C1 segment of cervical spinal cord (tissue), 14 donors: Measurements from ENCODE around the gene YBX1.

ENCODE experiments used
- DNase-seq, 14 donors: peaks; one replicate each; lab custom pipeline; 2025; lab: John Stamatoyannopoulos, UW

Gene YBX1

DNA sequence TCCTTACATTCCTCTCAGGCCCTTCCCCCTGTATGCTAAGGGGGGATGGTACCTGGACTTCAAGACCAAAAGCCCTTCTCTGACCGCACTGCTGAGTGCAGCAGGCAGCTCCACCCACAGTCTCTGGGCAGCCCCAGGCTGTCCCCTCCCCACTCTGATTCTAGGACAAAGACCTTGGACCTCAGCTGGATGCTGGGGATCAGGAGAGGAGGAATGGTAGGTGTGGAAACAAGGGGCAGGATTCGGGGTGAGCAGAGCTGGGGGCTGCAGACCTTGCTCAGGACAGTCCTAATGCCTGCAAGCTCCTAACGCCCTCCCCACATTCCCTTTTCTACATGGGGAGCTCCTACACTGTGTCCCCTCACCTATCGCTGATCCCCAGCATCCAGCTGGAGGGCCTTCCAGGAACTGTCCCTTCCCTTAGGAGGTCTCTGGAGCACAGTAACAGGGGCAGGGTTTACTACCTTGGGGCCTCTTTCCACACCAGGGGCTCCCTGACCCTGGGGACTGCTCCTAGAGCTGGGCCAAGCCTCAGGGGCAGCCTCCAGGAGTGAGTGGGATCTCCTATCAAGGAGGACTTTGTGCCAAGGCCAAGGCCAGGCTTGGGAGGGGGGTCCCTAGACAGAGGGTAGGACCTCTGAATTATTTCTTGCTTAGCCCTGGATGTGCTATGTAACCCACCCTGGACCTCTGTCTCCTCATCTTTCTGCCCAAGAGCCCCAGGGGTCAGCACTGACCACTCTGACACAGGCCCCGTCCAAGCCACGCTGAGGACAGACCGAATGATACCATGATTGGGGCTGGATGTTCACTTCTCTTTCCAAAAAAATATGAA lies 52.2 kb downstream of the YBX1 start:
- no peak for DNase-seq

DNA sequence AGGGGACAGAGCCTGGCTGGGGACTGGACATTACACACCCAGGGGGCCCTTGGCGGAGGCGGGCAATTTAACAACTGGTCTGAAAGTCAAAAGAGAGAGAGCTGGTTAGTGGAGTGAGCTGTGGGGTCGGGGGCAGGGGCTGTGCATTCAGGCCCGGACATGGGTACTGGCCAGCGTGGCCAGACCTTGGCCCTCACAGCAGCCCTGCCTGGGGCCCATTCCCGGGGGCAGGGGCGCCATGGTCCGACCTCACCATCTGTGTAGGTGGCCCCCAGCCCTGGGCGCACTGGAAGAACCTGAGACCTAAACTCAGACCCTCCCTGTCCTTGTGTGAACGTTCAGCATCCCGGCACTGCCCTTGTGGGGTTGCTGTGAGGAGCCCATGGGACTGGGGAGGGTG lies 52.8 kb downstream of the YBX1 start:
- no peak for DNase-seq

DNA sequence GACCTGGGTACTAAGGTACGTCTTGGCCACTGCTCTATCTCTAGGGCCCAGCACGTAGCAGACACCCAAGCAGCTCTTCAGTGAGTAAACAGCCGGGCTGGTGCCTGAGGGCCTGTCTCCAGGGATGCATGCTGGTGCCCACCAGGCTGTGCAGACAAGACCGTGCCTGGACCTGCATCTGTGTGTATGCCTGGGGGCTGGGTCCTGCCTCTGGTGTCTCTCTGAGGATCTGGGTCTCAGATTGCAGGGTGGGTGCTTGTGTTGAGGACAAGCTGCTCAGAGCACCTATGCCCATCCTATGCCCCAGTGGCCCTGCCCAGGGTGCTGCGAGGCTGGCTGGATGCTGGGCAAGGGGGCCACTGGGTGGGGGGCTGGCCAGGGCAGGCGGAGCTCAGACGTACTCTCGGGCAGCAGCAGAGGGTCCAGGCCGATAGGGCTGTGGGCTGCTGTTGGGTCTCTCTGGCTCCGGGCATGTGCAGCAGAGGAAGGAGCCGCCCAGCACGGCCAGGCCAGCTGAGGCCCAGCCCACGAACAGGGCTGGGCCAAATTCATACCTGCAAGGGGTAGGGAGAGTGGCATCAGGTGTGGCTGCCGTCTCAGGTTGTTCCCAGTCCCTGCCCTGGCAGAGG lies 53.4 kb downstream of the YBX1 start:
- no peak for DNase-seq

DNA sequence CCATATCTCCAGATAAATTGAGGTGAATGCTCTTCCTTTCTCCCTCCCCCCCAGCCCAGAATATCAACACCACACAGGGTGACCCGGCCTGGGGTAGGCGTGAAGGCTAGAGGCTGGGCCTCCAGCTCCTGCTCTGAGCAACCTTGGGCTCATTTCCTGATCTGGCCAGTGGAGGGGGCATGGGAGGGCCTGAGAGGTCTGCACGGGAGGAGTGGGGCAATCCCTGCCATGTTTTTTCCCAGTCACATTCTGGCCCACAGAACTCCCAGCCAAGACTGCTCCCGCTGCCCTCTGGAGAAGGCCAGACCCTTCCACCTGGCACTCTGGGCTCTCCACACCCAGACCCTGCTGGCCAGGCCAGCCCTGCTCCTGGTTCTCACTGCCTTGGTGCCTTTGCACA lies 53.9 kb downstream of the YBX1 start:
- DNase-seq = no peak

DNA sequence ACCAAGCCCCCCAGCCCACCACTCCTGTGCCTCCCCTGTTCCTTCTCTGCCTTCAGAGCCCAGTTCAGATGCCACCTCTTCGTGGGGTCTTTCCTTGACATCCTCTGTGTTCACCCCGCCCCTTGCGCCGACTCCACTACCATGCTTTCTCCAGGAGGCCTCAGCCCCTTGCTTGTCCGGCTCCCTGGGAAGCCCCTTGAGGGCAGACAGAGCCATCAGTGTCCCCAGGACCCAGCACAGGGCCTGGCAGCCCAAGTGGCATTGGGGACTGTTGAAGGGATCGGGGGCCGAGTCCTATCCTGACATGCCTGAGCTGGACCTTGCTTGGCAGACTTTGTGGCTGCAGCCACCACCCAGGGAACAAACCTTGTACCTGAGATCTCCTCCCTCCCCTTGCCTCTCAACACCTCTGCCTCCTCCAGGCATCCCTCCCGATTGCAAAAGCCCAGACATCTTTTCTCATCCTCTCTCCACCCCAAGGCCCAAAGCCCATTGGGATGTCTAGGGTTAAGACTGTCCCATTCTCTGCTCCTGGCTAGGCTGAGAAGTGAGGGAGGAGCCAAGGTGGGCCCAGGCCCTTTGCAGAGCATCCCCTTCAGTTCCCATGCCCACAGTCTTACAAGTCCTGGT lies 54.5 kb downstream of the YBX1 start:
- no peak for DNase-seq

DNA sequence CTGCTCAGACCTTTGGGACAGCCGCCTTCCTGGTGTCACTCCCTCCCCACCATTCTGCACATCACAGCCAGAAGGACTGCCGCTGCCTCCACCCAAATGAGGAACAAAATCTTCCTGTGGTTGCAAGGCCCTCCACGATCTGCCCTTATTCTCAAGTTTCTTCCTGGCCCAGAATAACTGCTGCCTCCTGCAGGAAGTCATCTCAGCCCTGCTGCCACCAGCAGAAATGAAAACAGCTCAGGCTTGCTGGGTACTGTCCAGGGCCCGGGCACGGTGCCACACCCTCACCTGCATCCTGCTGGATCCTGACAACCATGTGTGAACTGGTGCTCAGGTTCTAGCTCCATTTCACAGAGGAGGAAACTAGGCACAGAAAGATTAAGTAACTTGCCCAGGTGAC lies 55.0 kb downstream of the YBX1 start:
- DNase-seq = peak in 4 of 14 donors; percentile 2 to 18 (median 11)

DNA sequence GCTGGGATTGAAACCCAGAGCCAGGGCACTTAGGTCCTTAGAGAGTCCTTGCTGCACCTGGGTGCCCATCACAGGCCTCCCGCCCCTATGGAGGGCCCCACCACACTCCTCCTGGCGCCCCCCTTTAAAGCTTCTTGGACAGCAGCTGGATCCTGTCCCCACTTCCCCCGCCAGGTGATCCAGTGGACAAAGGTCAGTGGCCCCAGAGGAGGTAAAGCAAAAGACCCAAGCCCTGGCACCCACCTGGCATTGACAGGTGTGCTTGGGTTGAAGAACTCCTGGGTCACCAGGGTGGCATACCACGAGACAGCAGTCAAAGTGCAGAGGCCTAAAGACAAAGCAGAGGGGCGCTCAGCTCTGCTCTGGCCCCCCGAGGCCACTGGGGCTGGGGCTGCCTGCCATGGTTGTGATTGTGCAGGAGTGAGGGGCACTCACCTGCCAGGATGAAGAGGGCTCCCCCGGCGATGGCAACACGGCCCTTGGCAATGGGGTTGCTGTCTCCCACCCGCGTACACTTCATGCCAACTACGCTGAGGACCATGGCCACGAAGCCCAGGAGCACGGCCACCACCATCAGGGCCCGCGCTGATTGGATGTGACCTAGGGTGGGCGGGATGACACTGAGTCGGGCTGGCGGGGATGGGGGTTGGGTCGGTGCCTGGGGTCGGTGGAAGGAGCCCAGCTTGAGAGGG lies 55.9 kb downstream of the YBX1 start:
- DNase-seq = no peak

DNA sequence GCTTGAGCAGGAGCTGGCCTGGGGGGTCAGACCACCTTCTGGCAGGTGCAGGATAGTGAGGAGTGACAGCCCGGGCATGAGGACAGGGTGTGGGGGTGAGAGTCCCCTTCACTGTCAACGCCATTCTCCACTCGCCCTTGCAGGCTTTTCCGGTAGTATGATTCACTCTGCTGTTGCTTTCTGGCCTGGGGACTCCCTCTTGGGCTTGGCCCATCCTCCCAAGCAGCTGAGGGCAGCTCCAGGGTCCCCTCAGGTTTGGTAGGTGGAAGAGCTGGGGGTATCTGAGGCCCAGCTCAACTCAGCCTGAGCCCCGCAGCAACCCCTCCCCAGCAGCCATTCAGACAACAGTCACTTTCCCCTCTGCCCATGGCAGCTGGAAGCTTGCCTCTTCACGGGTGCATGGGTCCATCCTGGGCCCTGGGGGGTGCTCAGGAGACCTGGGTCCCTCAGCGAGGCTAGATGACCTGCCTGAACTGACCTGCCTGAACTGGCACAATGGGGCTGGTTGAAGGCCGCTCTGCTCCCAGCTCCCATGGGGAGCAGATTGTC lies 56.5 kb downstream of the YBX1 start:
- DNase-seq = no peak

DNA sequence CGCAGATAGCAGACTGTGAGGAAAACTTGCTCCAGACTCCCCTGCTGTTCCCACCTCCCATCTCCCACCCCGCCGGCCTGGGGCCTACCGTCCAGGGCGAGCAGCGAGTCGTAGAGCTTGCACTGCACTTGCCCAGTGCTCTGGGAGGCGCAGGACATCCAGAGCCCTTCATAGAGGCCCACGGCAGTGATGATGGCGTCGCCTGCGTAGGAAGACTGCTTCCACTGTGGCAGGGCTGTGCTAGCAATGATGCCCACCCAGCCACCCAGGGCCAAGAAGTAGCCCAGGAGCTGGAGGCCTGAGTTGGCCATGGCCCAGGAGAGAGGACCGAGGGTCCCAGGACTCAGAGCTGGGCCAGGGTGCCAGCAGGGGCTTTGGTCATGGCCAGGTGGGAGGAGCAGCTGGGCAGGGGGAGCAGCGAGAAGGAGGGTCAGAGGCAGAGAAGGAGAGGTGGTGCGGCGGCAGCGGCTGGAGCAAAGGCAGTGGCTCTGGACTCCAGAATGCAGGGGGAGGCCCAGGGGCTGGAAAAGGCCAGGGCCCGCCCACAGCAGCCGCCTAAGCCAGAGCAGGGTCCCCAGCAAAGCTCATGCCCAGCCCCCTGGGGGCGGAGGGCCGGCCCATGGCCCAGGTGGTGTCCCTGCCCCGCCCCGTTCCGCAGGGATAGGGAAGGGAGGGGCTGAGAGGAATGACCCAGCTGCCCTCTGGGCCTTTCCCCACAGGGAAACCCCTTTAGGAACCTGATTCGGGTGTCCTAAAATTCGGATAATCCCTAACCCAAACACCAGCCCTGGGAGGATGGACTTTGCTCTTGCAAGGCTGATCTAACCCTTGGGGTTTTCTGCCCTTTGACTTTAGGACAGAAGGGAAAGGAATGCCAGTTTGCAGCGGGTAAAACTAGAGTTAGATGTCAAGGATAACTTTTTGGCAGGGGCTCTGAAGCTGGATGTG lies 57.8 kb downstream of the YBX1 start, which contains the start of gene CLDN19:
CLDN19 (minus strand) TSS at position 484 of the 948 bp plus-strand sequence; CDS start at position 311, 173 bp downstream.
- no peak for DNase-seq

DNA sequence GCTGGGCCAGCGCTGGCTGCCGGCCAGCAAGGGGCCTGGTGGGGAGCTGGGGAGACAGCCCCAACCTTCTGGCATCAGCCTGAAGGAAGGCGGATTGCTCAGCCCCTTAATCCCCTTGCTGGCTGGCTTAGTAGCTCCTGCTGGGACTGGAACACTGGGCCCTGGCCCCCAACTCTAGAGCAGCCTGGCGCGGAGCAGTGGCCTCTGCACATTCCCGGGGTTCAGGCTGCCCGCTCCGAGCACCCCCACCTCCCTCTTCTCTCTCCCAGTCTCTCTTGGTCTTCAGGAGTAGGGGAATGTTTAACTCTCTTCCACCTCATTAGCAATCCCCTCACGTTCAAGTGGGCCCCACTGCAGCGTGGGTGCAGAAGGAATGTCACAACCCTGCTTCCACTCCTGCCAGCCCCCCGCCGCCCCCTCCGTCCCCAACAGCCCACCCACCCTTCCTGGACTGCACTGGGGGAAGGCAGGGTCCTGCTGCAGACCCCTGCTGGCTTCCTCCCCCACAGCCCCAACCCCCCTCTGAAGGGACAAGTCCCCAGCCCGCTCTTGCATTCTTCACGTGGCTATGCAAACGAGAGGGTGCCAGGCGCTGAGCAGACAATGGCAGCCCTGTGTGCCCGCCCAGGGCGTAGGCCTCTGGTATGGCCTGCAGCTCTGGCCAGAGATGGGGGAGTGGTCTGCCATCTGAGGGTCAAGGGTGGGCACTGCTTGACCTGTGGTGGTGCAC lies 58.8 kb downstream of the YBX1 start:
- DNase-seq = peak in 3 of 14 donors; percentile 12 to 36 (median 18)

DNA sequence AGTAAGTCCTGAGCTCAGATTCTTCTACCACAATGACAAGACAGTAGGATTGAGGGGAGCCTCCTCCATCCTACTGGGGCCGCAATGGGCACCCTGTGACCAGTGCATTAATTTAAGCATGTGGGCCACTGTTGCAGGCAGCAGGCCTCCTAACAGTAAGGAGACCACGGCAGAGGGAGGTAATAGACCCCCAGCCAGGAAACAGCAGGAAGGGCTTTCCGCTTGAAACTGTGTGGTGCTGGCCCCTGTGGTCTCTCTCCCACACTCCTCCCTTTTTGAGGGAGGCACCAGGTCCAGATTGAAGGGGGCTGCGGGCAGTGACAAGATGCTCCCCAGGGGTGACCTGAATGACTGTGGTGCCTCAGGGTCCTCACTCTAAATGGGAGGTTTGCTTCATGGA lies 59.5 kb downstream of the YBX1 start:
- DNase-seq = no peak

DNA sequence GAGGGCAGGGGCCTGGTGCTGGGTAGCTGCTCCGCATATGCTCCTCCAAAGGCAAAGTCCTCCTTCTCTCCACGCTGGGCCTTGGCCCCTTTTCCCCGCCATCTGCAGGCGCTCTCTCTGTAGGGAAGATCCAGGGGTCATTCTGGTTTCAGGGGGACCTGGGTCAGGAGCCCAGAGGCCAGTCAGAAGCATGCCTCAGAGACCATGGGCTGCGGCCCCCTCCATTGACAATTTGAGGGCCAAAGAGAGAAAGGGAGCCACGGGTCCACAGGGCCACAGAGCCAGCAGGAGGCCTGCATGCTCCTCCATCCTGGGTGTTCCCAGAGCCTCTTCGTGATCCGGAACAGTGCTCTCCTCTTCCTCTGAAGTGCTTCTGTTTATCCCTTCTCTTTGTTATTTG lies 59.9 kb downstream of the YBX1 start:
- no peak for DNase-seq

DNA sequence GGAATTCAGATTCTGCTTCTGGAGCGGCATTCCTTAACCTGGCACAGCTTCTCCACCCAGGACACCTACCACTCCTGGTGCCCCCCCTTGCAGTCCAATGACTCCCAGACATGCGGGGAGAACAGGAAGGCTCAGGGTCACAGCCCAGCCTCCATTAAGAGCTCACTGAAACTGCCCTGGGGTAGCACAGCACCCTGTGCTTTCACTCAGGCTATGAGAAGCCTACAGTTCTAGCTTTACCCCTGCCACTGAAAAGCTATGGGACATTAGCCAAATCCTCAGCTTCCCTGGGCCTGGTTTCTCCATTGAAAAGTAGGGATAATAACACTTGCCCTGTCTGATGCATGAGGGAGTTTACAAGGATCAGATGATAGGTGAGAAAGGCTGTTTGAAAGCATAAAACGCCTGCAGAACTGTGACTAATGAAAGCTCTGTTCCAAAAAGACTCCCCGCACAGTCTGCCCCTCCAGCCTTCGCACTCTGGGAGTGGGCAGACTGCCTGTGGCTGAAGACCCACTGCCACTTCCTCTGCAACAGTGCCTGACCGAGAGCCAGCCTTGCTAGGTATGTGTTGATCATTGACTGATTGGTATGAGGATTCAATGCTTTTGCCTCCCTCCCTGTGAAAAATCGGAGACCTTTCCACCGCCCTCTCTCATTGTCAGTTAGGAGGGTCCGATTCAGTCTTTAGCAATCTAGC lies 60.5 kb downstream of the YBX1 start:
- DNase-seq = no peak

DNA sequence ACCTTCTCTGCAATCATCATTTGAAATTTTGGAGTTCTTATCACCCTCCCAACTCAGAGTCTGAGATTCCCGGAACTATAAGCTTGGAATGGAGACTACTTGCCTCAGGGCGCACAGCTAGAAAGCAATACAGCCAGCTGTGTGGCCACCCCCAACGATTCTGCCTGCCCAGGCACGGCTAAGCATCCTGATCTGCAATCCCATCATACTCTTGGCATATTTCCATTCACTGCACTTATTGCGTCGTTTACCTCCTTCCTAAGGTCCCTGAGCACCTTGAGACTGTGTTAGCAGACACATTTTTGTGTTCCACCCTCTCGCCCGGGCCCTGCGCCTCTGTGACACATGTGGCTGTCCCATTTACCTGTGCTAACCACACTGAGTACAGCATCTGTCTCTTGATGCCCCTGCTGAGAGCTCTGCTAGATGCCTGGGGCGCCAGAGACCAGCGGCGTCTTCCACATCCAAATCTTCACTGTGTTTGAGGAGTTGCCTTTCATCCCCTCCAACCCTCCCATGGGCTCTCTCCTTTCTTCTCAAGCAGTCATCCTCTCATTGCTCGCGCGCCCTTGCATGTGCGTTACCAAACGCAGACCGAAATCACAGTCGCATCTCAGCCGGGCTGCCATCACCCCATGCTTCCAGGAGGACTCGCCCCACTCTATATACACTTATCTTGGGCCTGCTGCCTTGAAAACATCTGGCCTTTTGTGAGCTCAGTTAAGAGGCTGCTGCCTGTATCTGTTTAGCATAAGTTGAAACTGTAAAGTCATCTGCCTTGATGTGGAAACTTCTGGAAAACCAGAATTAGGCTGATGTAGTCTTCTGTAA lies 61.3 kb downstream of the YBX1 start:
- DNase-seq = no peak

DNA sequence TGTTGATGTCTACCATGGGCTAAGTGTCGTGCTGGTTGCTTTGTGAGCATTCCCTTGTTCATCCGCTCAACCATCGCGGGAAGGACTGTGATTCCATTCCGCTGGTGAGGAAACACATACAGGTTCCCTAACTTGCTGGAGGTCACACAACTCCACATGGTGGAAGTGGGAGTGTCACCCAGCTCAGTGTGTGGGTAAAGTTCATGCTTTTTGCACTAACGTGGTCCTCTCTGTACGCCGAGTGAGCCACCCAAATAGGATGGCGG lies 61.9 kb downstream of the YBX1 start:
- no peak for DNase-seq

DNA sequence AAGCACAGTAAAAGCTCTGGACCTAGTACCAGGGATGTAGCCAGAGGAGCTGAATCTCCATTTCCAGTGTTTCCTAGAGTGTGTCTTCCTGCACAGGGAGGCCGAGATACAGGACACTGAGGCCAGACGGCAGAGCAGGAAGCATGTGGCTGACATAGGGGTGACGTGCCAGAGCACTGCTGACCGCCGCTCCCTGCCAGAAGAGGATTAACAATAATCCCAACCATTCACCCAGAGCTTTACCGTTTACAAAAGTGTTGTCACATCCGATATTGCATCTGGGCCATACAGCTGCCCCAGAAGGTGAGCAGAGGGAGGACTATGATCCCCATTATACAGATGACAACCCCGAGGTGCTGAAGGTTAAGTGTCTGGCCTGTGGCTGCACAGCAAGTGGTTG lies 63.6 kb downstream of the YBX1 start:
- peak in 1 of 14 donors; percentile 53 for DNase-seq

DNA sequence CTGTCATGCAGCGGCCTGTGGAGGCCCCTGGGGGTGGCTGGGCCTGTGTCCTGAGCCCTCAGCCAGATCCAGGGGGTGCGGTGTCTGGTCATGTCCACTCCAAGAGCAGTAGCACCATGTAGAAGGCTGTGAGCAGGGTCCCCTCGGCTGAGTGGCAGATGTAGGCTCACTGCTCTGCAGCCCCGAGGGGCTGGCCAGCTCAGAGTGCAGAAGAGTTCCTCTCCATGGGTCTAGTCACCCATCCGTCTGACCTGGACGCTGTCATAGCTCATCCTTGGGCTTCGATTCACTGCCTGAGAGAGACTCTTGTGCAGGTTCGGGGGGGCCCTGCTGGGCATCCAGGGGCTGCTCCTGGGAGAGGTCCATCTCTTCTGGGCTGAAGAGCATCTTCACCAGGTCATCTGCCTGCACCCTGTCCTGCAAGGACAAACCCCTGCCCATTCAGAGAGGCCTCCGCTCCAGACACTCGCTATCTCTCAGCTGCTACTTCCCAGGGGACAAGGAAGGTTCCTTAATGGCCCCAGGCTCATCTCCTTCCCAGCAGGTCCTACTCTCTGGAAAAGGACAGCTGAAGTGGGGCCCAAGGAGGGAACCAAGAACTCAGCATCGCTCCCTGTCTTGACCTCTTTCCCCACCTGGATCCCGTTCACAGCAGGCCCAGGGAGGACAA lies 64.4 kb downstream of the YBX1 start:
- DNase-seq = no peak

DNA sequence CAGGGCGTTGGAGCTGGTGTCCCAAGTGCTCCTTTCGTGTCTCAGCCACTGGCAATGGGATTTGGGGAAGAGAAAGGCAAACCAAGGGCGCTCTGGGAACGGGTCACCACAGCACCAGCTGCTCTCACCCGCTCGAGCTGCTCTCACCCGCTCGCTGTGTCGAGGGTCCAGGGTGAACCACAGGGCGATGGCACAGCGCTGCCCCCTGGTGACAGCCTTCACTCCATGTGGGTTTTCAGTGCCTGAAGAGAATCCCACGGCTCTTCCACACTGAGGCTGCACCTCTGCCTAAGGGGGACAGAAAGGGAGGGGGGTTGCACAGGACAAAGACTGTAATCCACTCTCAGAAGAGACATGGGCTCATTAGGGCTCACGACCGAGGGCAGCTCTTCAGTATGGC lies 64.9 kb downstream of the YBX1 start:
- DNase-seq = peak in 4 of 14 donors; percentile 12 to 31 (median 22)
